ENCODE results near the gene FAF1. TPM values are rescaled to one million over a fixed set of nuclear protein-coding genes. Genes with fewer than 3 reads are reported as not detected.

The FAF1 gene
- total RNA-seq, 2 experiments from 2014 or later: 64.5 to 73.1 TPM

DNA sequence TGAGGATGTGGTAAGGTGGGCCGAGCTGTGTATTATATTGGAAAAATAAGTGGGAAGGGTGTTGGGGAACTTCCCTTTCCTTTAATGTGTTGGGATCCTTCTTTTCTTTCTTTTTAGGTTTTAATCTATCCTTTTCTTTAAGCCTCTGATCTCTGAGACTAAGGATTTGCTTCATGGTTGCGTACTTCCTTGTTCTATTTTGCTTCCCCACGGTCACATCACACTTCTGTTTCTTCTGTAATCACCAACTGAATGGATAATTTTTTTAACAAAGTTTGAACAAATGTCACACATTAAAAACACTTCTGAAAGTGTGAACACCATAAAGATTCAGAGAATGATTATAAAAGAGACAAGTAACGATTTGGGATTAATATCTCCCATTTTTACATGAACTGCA lies 554.3 kb downstream of the FAF1 start:
- Mint-ChIP-seq H3K9me3 (ENCODE audit: low read depth) (no peaks in the 10 kb centered on the region), H3K27ac (no peak overlapping the region), H3K36me3 (ENCODE audit: low read depth) (no peaks in the 10 kb centered on the region), H3K4me3 (no peak overlapping the region), H3K4me1 (no peaks in the 10 kb centered on the region), H3K27me3 (peaks cover 40% of the 10 kb centered on the region)
- ChIA-PET POLR2A (no interaction called here), CTCF (no interaction called here)
- ATAC-seq (no peak), DNase-seq (no peak)
- intact Hi-C loops (cut with DNase I, micrococcal nuclease): no loop called here

DNA sequence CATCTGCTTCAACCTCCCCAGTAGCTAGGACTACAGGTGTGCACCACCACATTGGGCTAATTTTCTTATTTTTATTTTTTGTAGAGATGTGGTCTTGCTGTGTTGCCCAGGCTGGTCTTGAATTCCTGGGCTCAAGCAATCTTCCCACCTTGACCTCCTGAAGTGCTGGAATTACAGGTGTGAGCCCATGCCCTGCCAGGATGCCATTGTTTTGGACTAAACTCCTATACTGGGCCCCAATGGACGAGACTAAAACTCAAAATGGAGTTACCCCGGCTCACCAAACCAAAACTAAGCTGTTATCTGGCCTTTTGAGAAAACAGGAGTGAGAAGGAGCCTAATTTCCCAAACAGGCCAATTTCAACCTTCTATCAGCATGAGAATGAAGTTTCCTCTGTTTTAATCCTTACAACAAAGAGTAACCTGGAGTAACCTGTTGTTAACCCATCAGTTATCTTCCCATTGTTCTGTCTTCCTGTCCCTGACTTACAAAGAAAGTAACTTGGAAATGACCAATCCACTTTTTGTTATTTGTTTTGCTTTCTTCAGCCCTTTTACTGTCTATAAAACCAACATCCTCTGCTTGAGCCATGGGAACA lies 566.4 kb downstream of the FAF1 start:
- H3K27me3 Mint-ChIP-seq: peaks cover 16% of the 10 kb centered on the region
- ChIA-PET CTCF (interaction anchor here (0.6 kb wide), 1 partner anchor 39 kb away, joined by 3 read pairs; no protein-coding TSS in a partner anchor), POLR2A (no interaction called here)
- intact Hi-C loops (cut with DNase I, micrococcal nuclease): no loop called here
- DNase-seq: no peak
- ATAC-seq: no peak
- no peaks in the 10 kb centered on the region for H3K9me3 Mint-ChIP-seq (ENCODE audit: low read depth)
- no peak overlapping the region for H3K4me3 Mint-ChIP-seq
- H3K36me3 Mint-ChIP-seq (ENCODE audit: low read depth): no peaks in the 10 kb centered on the region
- no peak overlapping the region for H3K27ac Mint-ChIP-seq
- H3K4me1 Mint-ChIP-seq: no peaks in the 10 kb centered on the region

Other genes with a start within 250 kb of the FAF1 start
- 10 to 100 TPM in 1 of 2 experiments, 1 to 10 TPM in 1; 9.2 to 12.0 TPM for gene CDKN2C, start 10.0 kb upstream of the FAF1 start, total RNA-seq
- not detected for gene C1orf185, start 142.0 kb upstream of the FAF1 start, total RNA-seq